H1 (cell line): ENCODE data around the gene P3H2. TPM values are rescaled to one million over a fixed set of nuclear protein-coding genes. Genes with fewer than 3 reads are reported as not detected.
A peak's percentile ranks its signal among the peaks of the same experiment; 100 is the strongest.

Experiments used
- CTCF ChIA-PET: fragments of 300-600 bp; sonication (Branson Sonifier 250); formaldehyde crosslinking; loops from one replicate; lab custom pipeline; 2021; ENCODE audit not compliant: partially characterized antibody; lab: Charles Lee
- POLR2A ChIA-PET: fragments of 300-600 bp; sonication (Branson Sonifier 250); formaldehyde crosslinking; loops from one replicate; lab custom pipeline; 2021; ENCODE audit warnings: inconsistent platforms; ENCODE audit not compliant: partially characterized antibody; lab: Charles Lee
- DNase-seq, 2 experiments: peaks; one replicate each; pipeline versions ENCODE4 v3.0.0 to v3.0.0-alpha.2; 2010 to 2022; ENCODE audit warnings: low spot score in 2 of 2, low read depth in 1 of 2, mixed read lengths in 1 of 2
- FAIRE-seq: peaks from 2 replicates; lab custom pipeline; 2011; peaks lifted over from hg19 to GRCh38; lab: Jason Lieb, UNC
- H2AFZ ChIP-seq: 2 replicates; pipeline ENCODE4 v1.8.1; 2012; ENCODE audit warnings: low read length, inconsistent platforms
- H2AK5ac ChIP-seq: 2 replicates; pipeline ENCODE4 v1.6.1; 2013; ENCODE audit warnings: low read depth, low read length
- H2BK120ac ChIP-seq: replicated peaks from 2 replicates; pipeline ENCODE3; 2013; ENCODE audit warnings: low read depth, low read length, inconsistent platforms
- H2BK12ac ChIP-seq: 2 replicates; pipeline ENCODE4 v1.6.1; 2013; ENCODE audit warnings: low read depth, low read length
- H2BK15ac ChIP-seq: 2 replicates; pipeline ENCODE4 v1.6.1; 2013; ENCODE audit warnings: low read length
- H2BK20ac ChIP-seq: 2 replicates; pipeline ENCODE4 v1.6.1; 2013; ENCODE audit warnings: low read length
- H2BK5ac ChIP-seq: 2 replicates; pipeline ENCODE4 v1.6.1; 2013; ENCODE audit warnings: low read depth, low read length
- H3K14ac ChIP-seq: 2 replicates; pipeline ENCODE4 v1.6.1; 2013; ENCODE audit warnings: inconsistent platforms; ENCODE audit not compliant: insufficient read length
- H3K18ac ChIP-seq: 2 replicates; pipeline ENCODE4 v1.6.1; 2013; ENCODE audit warnings: low read length; ENCODE audit errors: extremely low read depth
- H3K23ac ChIP-seq: 2 replicates; pipeline ENCODE4 v1.6.1; 2013; ENCODE audit warnings: inconsistent platforms; ENCODE audit not compliant: insufficient read length
- H3K23me2 ChIP-seq: 2 replicates; pipeline ENCODE4 v1.6.1; 2013; ENCODE audit warnings: low read depth, low read length
- H3K27ac ChIP-seq: 2 replicates; pipeline ENCODE4 v1.6.1; 2011; ENCODE audit warnings: low read depth, low read length, inconsistent platforms
- H3K27me3 ChIP-seq, 4 experiments: replicated peaks in 1 of 4; 1 replicate in 1 of 4; 2 replicates in 3 of 4; pipeline versions ENCODE4 v1.6.1 to v1.8.1; 2011 to 2013; ENCODE audit warnings: low read length in 3 of 4, mild to moderate bottlenecking in 3 of 4, inconsistent platforms in 2 of 4, mixed read lengths in 2 of 4, moderate library complexity in 1 of 4; ENCODE audit not compliant: control insufficient read depth in 3 of 4, insufficient read depth in 3 of 4; ENCODE audit errors: extremely low read depth in 1 of 4
- H3K36me3 ChIP-seq, 4 experiments: 2 replicates each; pipeline versions ENCODE4 v1.6.1 to v1.8.1; 2011 to 2013; ENCODE audit warnings: mild to moderate bottlenecking in 4 of 4, low read length in 3 of 4, moderate library complexity in 2 of 4, control low read depth in 1 of 4, inconsistent platforms in 1 of 4; ENCODE audit not compliant: insufficient read depth in 4 of 4, control insufficient read depth in 2 of 4
- H3K4ac ChIP-seq: replicated peaks from 2 replicates; pipeline ENCODE3; 2013; ENCODE audit warnings: low read length, low read depth, mixed read lengths, inconsistent platforms; ENCODE audit not compliant: insufficient read length
- H3K4me1 ChIP-seq, 4 experiments: replicated peaks in 1 of 4; 1 replicate in 1 of 4; 2 replicates in 3 of 4; pipeline versions ENCODE4 v1.6.1 to v1.8.1; 2011 to 2013; ENCODE audit warnings: low read length in 3 of 4, inconsistent platforms in 2 of 4, mixed read lengths in 1 of 4; ENCODE audit not compliant: insufficient read depth in 4 of 4, control insufficient read depth in 3 of 4
- H3K4me2 ChIP-seq, 2 experiments: 2 replicates each; pipeline versions ENCODE4 v1.6.1 to v1.8.1; 2011 to 2013; ENCODE audit warnings: low read depth in 2 of 2, low read length in 2 of 2, control low read depth in 1 of 2, inconsistent platforms in 1 of 2, mild to moderate bottlenecking in 1 of 2; ENCODE audit not compliant: insufficient read depth in 1 of 2
- H3K4me3 ChIP-seq, 4 experiments: fragments of 200-600, 300-600 bp in 1 of 4; sonication (generic), shearing (Covaris generic), sonication (Bioruptor Twin) in 1 of 4; 2 replicates each; pipeline versions ENCODE4 v1.5.1 to v1.8.1; 2011 to 2016; ENCODE audit warnings: low read length in 4 of 4, low read depth in 3 of 4, control low read depth in 2 of 4, inconsistent platforms in 2 of 4, mild to moderate bottlenecking in 2 of 4, mixed read lengths in 1 of 4, moderate library complexity in 1 of 4; ENCODE audit not compliant: insufficient read depth in 2 of 4; ENCODE audit errors: extremely low read depth in 1 of 4
- H3K56ac ChIP-seq: replicated peaks from 2 replicates; pipeline ENCODE3; 2013; ENCODE audit warnings: low read depth, mild to moderate bottlenecking, mixed read lengths, low read length, inconsistent platforms; ENCODE audit not compliant: insufficient read length
- H3K79me1 ChIP-seq: 2 replicates; pipeline ENCODE4 v1.6.1; 2013; ENCODE audit warnings: low read depth, low read length, control low read depth
- H3K79me2 ChIP-seq, 2 experiments: 2 replicates each; pipeline versions ENCODE4 v1.6.1 to v1.8.1; 2012 to 2013; ENCODE audit warnings: low read length in 2 of 2, mild to moderate bottlenecking in 2 of 2, inconsistent platforms in 1 of 2; ENCODE audit not compliant: insufficient read depth in 2 of 2, control insufficient read depth in 1 of 2
- H3K9ac ChIP-seq, 4 experiments: replicated peaks in 1 of 4; 1 replicate in 1 of 4; 2 replicates in 3 of 4; pipeline versions ENCODE4 v1.6.1 to v1.8.1; 2011 to 2013; ENCODE audit warnings: low read depth in 3 of 4, low read length in 3 of 4, control low read depth in 2 of 4, mild to moderate bottlenecking in 2 of 4, moderate library complexity in 2 of 4, inconsistent platforms in 1 of 4; ENCODE audit errors: extremely low read depth in 1 of 4
- H3K9me3 ChIP-seq, 2 experiments: 2 replicates each; pipeline versions ENCODE4 v1.6.1 to v1.8.1; 2012 to 2013; ENCODE audit warnings: mild to moderate bottlenecking in 2 of 2, moderate library complexity in 2 of 2, control low read depth in 1 of 2, inconsistent platforms in 1 of 2, low read depth in 1 of 2, low read length in 1 of 2, mixed read lengths in 1 of 2; ENCODE audit not compliant: insufficient read depth in 2 of 2
- H4K20me1 ChIP-seq, 2 experiments: replicated peaks in 1 of 2; 2 replicates each; pipeline versions ENCODE3 to v1.8.1; 2011 to 2013; ENCODE audit warnings: inconsistent platforms in 2 of 2, low read length in 2 of 2, mild to moderate bottlenecking in 1 of 2; ENCODE audit not compliant: insufficient read depth in 2 of 2, control insufficient read depth in 1 of 2
- H4K5ac ChIP-seq: 2 replicates; pipeline ENCODE4 v1.6.1; 2013; ENCODE audit warnings: low read length, low read depth, mixed read lengths, inconsistent platforms; ENCODE audit not compliant: insufficient read length
- H4K8ac ChIP-seq: 2 replicates; pipeline ENCODE4 v1.8.0; 2013; ENCODE audit warnings: mild to moderate bottlenecking, moderate library complexity, low read length, inconsistent platforms; ENCODE audit not compliant: insufficient read depth; ENCODE audit errors: extremely low read depth
- H4K91ac ChIP-seq: replicated peaks from 2 replicates; pipeline ENCODE3; 2013; ENCODE audit warnings: low read length, mixed read lengths, inconsistent platforms; ENCODE audit not compliant: insufficient read length
- ASH2L ChIP-seq: fragments of 200-600, 300-600 bp; sonication (generic); IDR thresholded peaks from one replicate; pipeline ENCODE4 v1.7.1; 2017; ENCODE audit warnings: low read length
- RFX5 ChIP-seq: IDR thresholded peaks from 2 replicates; pipeline ENCODE4 v1.6.1; 2011; ENCODE audit warnings: low read depth, low read length, improper control_type of control experiment, borderline replicate concordance
- WGBS, 2 experiments: shearing (Covaris generic) in 1 of 2; methylation state at CpG; one replicate each; pipeline versions ENCODE4 v1.1.6 to v1.1.7; 2013 to 2015; ENCODE audit warnings: low lambda C conversion rate in 2 of 2, mixed read lengths in 2 of 2, inconsistent platforms in 1 of 2, low coverage in 1 of 2, missing lambda C conversion rate in 1 of 2; ENCODE audit not compliant: insufficient replicate concordance in 2 of 2, insufficient coverage in 1 of 2, insufficient read length in 1 of 2; ENCODE audit errors: extremely low coverage in 1 of 2, missing lambda C conversion rate in 1 of 2; 5-methylcytosine and 5-hydroxymethylcytosine counted together
- polyA plus RNA-seq, 7 experiments: library from polyadenylated mRNA; depleted of rRNA in 3 of 7; stranded (reverse) in 5 of 7; unstranded in 2 of 7; fragments of >200 nt in 5 of 7; fragments of 200-250 nt in 2 of 7; gene quantifications; 1 replicate in 5 of 7; 2 replicates in 1 of 7; 4 replicates in 1 of 7; pipeline versions ENCODE4 v1.2.1 to v1.2.3, GENCODE V29; 2011 to 2013; ENCODE audit warnings: missing spikeins in 2 of 7, mixed read lengths in 2 of 7
- total RNA-seq: library from RNA; stranded (reverse); fragmentation: NEBNext Ultra II Directional; extraction: Animal tissue kit (Norgen Biotek cat#: 25700); gene quantifications from 2 replicates; pipeline ENCODE4 v1.2.1, GENCODE V29; 2021
- TF ChIP-seq, protein P1 (sequence below): IDR thresholded peaks from 2 replicates; pipeline ENCODE4 v1.6.1; 2011; ENCODE audit warnings: low read length, improper control_type of control experiment

Gene P3H2
- total and polyA plus RNA-seq, 2 of the 8 experiments (the other 6 are each of a cell fraction or from before 2014, with no cell fraction given) = 40.5 to 60.4 TPM

DNA sequence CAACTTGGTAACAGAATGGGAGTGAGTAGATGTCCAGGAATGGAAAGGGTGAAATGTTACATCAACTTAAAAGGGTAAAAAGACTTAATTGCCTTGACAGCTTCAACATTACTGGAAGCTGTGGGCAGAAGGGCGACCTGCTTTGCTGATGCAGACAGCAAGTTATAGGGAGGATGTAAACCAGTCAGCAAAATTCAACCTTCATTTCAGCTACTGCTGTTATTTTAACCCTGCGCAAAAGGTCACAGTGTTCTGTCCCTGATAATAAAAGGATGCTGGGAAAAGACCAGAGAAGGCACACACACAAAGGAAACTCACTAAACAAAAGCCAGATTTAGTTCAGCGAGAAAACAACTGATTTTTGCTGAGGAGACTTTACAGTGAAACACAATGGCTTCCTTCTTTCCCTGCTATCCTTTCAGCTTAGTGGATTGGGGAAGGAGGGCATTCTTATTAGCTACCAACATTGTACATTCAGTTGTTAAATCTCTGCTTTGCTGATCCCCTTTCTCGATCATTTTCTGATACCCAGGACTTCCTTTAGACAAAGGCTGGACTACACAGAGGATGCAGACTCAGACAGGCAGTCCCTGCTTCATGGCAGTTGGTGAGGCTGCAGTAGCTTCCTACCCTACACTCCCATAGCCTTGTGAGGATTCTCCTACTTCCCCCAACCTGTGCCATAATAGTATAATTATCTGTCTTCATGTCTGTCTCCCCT is 62.0 kb downstream of the P3H2 start:
- Histone ChIP-seq H3K23me2 (no peaks in the 10 kb centered on the region), H3K9ac (no peak overlapping the region), H3K56ac (no peak overlapping the region), H2BK15ac (no peak overlapping the region), H4K8ac (no peak overlapping the region), H2BK12ac (no peak overlapping the region), H2AFZ (no peak overlapping the region), H2BK5ac (no peak overlapping the region), H3K79me2 (peaks cover 0 to 16% of the 10 kb centered on the region in 2 experiments; a peak in 2 of 4 replicates), H4K5ac (no peak overlapping the region), H4K91ac (no peak overlapping the region), H3K23ac (no peak overlapping the region), H3K9me3 (no peaks in the 10 kb centered on the region), H3K4me3 (no peak overlapping the region), H2BK120ac (no peak overlapping the region), H3K4ac (no peak overlapping the region), H3K4me1 (peaks cover 0 to 8% (median 6%) of the 10 kb centered on the region in 4 experiments; a peak in 3 of 7 replicates), H3K36me3 (no peaks in the 10 kb centered on the region), H3K27me3 (no peaks in the 10 kb centered on the region), H2BK20ac (no peak overlapping the region), H3K14ac (no peak overlapping the region), H2AK5ac (no peak overlapping the region), H4K20me1 (no peaks in the 10 kb centered on the region), H3K4me2 (no peak overlapping the region), H3K27ac (no peak overlapping the region), H3K79me1 (no peaks in the 10 kb centered on the region), H3K18ac (peak overlapping the region; percentile 2; the same call in 1 of the 2 replicates)
- DNase-seq = no peak
- ChIA-PET CTCF (interaction anchor here (0.6 to 1.8 kb wide), 5 partner anchors 26 to 263 kb away, joined by 3 to 6 read pairs (median 5); partner anchors contain the start of gene CLDN1), POLR2A (no interaction called here)
- 78% methylated on average over 4 of the region's 4 CpGs; no CpG with 5 or more reads in 1 of the 2 experiments for WGBS, 2 experiments
- TF ChIP-seq, protein P1, sequence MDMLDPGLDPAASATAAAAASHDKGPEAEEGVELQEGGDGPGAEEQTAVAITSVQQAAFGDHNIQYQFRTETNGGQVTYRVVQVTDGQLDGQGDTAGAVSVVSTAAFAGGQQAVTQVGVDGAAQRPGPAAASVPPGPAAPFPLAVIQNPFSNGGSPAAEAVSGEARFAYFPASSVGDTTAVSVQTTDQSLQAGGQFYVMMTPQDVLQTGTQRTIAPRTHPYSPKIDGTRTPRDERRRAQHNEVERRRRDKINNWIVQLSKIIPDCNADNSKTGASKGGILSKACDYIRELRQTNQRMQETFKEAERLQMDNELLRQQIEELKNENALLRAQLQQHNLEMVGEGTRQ = no peak
- TF ChIP-seq ASH2L = no peak
- no peak for TF ChIP-seq RFX5
- FAIRE-seq = no peak
